GM21367 (cell line): ENCODE measurements around the gene ZNF407.
"Not testable (repeated sequence)": the region's sequence is repeated elsewhere in the genome, so short reads cannot be mapped to it uniquely, and the experiment has no call there.

Experiments
- ATAC-seq: cut with Tn5 transposase; IDR thresholded peaks from one replicate; pipeline ENCODE4 v1.9.1; 2021; ENCODE audit not compliant: unreplicated experiment

The ZNF407 gene

DNA sequence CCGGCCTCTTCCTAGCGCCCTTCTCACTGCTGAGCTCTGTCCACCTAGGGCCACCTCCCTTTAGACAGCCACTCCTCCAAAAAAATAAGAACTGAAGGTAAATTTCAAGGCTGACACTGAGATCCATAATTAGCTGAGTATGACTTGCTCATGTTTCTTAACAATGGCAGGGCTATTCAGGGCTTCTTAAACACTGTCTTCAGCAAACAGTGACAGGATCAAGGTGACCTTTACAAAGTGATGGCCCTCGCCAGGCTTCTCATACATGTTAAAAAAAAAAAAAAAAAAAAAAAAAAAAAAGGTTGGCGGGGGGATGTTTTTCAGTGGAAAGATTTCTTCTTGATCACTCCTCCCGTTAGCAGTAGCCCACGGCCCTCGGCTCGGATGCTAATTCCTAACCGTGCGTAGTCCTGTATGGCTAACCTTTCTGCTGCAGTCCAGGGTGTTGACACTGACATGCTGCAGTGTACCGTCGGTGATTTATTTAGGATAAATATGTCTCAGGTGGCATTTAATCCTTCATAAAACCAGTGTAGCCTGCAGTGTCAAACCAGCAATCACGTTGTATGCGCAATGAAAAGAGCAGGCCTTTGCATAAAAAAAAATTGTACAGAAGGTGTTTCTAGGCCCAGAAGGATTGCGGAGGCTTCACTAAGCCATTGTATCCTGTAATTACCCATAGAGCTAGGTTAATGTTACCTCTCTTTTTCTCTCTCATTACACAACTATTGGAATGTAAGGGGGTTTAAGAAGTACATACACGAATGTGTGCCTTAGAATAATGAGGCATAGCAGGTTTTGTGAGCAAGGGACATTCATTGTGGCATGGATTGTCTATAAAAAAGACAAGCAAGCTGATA, 468.6 kb downstream of the ZNF407 start:
- no peak for ATAC-seq

DNA sequence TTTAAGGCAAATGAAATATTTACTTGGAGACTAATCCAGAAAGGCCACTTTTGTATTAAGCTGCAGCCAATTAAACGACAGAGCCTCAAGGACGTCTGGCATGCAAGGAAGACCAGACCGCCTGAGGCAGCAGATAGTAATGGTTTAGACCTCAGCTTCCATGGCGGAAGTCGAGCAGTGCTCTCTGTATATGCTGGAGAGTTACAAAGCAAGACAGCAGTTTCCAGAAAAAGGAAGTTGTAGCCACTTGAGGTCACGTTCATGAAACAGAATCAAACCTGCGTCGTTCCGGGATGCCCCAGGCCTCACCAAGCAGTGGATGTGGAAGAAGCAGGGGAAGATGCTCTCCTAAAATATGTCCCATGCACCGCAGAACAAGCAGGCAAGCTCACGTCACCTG, 469.3 kb downstream of the ZNF407 start:
- no peak for ATAC-seq

DNA sequence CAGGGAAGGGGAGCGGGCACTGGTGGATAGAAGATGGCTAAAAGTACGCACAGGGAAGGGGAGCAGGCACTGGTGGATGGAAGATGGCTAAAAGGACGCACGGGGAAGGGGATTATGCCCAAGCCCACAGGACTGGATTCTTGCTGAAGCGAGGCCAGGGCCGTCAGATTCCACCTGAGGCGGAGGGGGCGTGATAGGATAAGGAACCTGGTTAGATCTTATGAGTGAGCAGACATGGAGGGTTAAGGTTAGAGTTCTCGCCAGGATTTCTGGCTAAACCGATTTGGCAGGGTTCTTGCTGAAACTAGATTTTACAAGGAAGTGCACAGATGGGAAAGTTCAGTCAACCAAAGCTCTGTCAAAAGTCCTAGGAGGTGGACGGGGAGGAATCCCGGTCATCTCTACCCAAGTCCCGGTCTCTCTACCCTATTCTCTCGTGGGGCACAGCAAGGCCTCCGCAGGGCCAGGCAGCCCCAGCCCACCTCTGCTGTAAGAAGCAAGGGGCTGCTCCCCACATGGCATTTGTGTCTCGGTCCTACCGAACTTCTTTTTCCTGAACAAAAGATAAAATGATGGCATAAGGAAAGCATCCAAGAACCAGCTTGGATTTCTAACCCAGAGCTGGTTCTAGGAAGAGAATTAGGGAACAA, 470.5 kb downstream of the ZNF407 start:
- no peak for ATAC-seq

DNA sequence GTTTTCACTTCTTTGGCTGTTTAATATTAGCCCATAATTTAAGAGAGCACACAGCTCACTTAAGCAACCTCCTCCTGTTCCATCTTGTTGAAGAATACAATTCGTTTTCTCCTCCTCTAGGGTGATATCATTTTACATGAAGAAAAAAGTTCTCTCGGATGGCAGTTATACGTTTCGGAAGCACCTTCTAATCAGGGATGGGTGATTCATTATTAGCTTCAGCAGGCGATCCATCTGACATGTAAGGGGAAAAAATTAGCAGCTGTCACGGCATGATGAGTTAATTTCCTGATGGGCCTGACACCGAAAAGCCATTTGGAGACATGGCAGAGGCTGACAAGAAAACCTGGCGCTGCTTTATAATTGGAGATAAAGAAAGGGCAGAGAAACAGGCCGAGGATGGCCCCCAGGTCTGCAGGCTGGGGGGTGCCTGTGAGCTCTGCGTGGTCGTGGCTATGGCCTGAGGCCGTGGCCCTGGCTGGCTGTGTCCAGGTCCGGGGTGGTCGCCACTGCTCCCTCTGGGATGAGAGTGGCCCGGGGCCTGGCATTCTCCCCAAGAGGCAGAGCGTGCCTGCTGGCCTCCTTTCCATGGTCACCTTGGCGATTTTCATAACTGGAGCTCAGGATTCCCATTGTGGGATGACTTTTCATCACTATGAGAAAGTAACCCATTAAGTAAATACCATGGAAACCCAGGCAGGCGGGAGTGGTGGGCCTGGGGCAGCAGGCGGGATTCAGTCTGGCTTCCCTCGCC, 471.2 kb downstream of the ZNF407 start:
- no peak for ATAC-seq

DNA sequence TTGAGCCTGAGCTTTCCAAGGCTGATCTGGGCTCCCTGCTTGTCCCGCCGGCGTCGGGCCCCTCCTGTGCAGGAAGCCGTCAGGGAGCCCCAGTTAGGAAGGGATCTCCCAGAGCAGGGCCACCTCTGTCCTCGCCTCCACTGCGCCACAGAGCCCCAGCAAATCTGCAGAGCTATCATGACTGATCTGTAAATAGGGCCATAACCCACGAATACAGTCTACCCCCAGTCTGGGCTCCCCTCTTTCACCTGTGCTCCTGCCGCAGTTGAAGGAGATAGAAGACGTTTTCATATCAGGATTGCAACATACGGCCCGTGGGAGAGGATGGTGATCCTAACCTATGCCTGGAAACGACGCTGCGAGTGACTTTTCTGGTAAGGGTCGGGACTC, 472.6 kb downstream of the ZNF407 start:
- ATAC-seq: no peak

DNA sequence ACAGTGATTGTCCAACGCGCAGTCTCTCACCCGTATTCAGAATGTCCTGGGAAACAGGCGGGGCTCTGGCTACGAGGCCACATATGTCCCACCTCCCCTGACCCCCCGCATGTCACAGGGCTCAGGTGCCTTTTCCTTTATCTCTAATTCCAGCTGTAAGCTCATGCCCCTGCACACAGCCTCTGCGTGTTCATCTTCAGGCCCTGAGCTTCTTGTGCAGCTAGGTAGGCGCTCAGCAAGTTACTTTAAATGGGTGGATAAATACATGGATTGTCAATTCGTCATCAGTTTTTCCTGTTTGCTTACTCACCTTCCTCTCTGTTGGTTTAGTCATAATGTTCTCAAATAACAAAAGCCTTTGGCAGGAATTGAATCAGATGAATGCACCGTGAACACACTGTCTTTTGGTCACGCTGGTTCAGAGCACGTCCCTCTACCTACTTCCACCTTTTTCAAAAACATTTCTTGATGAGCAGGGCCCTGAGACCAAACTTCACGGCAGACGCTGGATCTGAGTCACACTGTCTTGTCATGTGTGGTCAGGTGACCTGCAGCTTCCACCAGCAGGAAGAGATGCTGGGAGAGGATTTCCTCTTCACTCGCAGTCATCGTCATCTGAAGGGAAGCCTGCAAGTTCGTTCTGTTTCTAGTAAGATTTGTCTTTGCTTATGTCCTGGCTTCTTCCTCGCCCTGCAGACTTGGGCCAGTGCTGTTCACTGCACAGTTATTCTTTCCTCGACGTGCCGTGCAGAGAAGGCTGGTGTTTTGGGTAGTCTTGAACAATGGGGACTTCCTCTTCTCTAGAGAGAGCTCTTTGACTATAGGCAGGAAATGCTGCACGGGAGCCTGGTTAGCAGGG, 473.2 kb downstream of the ZNF407 start:
- ATAC-seq: peak; percentile 88

DNA sequence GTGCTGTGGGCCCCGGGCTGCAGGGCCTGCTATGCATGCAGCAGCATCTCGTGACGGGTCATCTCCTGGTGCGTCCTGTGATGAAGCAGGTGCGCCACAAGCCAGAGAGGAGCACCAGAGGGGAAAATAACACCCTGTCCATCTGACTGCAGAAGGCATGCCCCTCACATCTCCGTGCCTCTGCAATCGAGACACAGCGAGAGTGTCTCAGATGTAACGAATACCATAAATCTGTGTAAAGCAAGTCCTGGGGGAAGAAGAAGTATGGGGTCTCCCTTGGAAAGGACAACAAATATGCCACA, 473.8 kb downstream of the ZNF407 start:
- peak; percentile 4 for ATAC-seq

DNA sequence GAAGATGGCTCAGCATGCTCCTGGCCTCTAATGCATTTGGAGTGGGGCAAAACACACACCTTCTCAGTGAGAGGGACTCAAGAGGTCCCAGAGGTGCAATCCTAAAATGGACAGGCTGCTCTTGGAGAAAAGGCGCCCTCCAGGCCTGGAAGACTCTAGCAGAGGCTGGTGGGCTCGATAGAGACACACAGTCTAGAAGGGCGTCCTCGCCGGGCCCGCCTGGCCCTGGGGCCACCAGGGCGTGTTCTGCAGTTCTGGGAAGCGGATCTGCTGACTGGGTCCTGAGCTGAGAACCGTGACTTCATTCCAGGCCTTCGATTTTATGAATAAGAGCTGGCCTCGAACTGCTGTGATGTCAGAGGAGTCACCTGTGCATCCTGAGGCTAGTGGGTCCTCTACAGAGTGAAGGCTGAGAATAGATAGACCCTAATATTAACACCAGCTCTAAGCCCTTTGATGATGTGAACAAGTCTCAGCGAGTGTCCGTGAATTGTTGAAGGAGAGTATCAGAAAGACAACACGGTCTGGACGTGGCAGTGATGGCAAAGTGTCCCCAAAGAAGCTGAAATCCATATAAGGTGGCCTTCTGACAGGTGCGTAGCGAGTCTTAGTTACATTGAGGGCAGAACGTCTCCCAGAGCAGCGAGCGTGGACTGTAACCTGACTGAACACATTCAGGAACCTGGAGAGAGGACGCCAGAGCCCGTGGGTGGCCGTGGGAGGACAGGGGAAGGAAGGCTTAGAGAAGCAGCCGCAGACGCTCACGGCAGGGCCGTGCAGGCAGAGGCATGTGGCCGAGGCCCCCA, 474.4 kb downstream of the ZNF407 start:
- ATAC-seq: no peak

DNA sequence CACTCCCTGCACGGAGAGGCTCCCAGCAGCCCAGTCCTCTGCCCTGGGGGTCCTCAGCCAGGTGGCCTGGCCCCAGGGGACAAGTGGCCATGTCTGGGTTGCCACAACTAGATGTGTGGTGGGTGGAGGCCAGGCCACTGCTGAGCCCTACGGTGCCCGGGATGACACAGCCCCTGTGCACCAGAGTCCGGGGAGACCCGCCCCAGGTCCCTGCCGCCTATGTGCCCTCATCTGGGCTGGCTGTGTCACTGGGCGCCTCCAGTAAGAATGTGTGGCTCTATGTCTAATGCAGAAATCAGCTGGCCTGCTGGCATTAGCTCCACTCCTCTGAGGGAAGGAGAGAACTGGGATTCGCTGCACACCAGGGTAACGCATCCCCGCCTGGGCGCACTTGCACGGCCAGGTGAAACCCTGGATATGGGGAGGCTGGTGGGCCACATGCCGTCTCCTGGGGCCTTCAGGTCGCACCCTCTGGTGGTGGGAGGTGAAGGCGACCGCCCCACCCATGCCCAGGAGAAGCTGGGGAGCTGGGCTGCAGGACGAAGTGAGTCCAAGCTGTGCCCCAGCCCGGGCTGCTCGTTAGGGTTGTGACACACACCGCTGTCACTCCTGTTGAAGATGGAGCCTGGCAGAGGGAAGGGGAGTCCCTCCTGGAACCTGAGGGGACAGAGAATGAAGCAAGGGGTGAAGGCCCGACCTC, 475.2 kb downstream of the ZNF407 start:
- no peak for ATAC-seq

DNA sequence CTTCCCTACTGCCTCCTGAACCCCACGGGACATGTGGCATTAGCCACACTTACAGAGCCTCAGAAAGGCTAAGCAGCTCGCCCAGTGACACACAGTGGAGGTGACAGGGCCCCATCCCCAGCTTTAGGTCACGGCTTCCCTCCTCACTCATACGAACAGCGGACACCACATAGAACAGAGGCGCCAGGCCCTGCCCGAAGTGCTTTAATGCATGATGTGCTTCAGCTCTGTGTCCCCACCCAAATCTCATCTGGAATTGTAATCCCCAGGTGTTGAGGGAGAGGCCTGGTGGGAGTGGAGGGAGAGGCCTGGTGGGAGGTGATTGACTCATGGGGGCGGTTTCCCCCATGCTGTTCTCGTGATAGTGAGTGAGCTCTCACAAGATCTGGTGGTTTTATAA, 476.0 kb downstream of the ZNF407 start:
- no peak for ATAC-seq

DNA sequence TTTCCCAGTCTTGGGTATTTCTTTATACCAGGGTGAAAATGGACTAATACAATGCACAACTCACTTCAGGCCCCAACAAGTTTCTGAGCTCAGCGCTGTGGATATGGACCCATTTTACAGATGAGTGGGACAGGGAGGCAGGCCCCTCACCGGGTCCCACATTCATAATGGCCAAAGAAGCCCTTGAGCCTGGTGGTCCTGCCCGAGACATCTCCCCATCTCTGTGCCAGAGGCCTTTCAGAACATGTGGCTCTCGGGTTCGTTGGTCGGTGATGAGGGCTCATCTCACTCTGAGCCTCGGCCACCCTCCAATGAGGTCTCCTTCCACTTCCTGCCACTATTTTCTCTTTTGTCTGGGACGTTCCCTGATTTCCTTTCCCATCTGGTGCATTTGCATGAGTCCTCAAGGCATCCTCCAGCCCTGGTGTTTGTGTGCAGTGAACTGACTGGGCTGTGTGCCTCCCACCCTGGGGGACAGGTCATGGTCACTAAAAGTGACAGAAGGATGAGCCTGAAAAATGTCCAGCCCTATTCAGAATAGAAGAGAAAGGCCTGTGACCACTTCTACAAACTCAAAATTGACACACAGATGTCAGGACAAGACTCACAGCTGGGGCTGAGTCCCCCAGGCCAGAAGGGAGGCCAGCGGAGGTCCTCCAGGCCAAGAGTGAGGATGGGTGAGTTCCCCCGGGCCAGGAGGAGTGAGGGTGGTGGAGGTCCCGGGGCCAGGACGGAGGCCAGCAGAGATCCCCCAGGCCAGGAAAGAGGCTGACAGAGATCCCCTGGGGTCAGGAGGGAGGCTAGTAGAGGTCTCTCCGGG, 476.7 kb downstream of the ZNF407 start:
- no peak for ATAC-seq

DNA sequence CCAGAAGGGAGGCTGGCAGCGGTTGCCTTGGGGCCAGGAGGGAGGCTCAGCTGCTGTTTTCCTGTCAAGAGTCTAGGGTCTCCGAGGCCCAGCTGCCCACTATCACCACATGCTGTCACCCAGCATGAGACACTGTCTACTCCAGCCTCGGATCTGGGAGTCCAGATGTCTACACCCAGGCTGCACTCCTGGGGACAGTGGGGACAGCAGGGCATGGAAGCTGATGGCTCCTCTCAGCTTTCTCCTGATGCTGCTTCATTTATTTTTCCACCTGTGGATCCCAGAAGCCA, 477.3 kb downstream of the ZNF407 start:
- no peak for ATAC-seq

DNA sequence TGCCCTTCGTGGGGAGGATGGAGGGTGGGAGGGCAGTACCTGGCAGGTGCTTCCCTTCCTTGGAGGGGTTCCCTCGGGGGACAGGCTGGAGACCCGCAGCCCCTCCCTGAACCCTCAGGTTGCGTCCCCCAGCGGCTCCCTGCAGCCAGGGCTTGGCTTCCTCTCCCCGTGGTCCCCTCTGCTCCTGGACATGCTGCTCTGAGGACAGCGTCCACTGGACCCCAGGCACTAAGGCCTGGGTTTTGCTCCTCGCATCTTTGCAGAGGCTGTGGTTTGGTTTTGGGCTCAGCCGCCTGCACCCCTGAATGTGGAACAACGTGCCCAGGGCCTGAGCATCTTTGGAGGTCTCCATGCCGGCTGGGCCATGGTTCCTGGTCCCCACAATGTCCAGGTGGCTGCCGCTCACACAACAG, 477.8 kb downstream of the ZNF407 start:
- ATAC-seq: no peak

DNA sequence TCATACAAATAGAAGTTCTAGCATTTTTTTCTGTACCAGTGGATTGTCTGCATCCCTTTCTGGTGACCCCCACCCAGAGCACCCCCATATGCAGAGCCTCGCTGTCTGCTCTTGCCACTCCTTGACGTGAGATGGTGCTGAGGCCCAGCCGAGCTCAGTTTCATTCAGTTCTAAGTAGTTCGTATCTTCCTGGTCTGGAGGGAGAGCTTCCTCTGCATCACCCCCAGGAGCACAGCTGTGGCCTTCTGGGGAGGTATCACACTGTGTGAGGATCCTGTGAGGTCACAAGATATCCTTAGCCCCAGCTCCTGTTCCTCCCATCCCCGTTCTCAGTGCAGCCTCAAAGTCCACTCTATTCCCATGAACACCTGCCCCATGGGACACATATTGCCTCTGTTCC, 478.6 kb downstream of the ZNF407 start:
- no peak for ATAC-seq

DNA sequence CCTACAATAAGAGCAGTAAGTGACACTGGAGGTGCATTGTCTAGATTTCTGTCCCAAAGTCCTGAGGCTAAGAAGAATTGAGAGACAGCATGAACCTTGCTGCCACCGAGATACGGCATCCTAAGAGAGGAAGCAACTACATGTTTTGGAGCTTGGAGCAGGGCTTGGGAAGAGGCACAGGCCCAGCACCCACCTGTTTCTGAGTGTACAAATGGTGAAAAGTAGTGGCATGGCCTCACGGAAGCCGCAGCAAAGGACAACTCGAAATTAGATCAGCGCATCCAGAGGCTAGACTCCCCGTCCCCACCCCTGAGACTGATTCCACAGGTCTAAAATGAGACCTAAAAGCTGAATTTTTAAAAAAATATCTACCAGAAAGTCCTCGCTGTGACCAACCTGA, 483.8 kb downstream of the ZNF407 start:
- ATAC-seq: no peak

DNA sequence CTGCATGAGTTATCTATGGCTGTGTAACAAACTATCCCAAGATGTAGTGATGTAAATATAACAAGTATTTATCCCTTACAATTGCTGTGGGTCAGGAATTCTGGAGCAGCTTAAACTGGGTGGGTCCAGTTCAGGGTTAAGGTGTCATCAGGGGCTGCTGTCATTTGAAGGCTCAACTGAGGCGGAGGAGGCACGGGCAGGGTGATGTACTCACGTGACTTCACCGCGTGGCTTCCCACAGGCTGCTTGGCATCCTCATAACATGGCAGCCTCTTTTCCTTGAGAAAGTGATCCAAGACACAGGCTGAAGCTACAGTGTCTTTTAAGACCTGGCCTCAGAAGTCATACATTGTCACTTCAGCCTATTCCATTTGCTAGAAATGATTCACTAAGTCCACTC, 485.5 kb downstream of the ZNF407 start:
- no peak for ATAC-seq

DNA sequence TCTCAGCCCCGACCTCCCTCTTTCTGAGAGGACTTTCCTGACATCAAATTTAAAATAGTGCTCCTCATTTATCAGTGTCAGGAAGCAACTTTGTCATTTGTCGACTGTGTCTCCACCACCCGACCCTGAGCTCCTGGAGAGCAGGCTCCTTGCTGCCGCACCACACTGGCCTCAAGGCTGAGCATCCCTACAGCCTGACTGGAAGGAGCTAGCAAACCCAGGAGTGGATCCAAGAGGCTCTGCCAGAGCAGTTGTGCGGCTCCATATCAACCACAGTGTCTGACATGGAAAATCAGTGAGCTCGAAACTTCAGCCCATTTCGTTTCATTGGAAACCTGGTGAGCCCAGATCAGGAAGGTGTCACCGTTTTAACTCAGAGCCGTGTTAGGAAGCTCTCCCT, 486.1 kb downstream of the ZNF407 start:
- ATAC-seq: no peak

DNA sequence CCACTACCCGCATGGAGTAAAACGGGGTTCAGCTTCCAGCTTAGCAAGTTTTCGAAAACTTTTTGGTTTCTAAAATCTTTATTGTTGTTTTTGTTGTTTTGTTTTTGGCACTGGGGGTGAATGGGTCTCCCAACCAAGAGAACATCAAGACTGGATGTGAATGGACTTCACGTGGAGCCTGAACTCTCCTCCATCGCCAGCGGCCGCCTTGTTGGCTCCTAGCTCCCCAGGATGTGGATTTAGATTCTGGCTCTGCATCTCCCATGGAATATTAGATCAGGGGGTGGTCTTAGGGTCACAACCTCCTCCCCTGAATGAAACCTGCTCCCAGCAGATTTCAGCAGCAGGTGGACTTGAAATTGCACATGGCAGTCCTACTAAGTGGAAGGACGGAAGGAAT, 488.0 kb downstream of the ZNF407 start:
- not testable (repeated sequence) for ATAC-seq

DNA sequence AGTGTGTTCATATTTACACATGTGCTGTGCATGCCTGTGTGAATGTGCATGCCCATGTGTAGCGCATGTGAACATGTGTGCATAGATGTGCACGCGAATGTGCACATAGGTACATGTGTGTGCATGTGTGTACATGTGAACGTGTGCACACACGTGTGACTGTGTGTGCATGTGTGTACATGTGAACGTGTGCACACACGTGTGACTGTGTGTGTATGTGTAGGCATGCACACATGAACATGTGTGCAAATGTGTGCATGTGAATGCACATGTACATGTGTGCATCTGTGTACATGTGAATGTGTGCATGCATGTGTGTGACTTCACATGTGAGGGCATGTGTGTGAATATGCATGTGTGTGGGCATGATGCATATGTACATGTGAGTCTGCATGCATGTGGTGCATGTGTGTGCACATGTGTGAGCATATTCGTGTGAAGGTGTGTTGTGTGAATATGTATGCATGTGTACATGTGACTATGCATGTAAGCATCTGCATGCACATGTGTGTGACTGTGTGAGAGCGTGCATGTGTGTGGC, 488.9 kb downstream of the ZNF407 start:
- ATAC-seq: no peak
